Fibroblast of lung (primary cell): ENCODE results near the gene OR10G8.

Experiments used
- CTCF ChIP-seq, 2 donors: IDR thresholded peaks in 1 of 2; conservative IDR thresholded peaks in 1 of 2; 1 replicate in 1 of 2; 2 replicates in 1 of 2; pipeline ENCODE4 v1.5.1; 2011 to 2012; ENCODE audit warnings: low read length in 2 of 2, control low read depth in 1 of 2, inconsistent platforms in 1 of 2, low read depth in 1 of 2, mild to moderate bottlenecking in 1 of 2
- EZH2 ChIP-seq: IDR thresholded peaks from 2 replicates; pipeline ENCODE4 v1.5.1; 2012; ENCODE audit warnings: low read length, control low read depth, mild to moderate bottlenecking; ENCODE audit errors: missing control alignments

DNA sequence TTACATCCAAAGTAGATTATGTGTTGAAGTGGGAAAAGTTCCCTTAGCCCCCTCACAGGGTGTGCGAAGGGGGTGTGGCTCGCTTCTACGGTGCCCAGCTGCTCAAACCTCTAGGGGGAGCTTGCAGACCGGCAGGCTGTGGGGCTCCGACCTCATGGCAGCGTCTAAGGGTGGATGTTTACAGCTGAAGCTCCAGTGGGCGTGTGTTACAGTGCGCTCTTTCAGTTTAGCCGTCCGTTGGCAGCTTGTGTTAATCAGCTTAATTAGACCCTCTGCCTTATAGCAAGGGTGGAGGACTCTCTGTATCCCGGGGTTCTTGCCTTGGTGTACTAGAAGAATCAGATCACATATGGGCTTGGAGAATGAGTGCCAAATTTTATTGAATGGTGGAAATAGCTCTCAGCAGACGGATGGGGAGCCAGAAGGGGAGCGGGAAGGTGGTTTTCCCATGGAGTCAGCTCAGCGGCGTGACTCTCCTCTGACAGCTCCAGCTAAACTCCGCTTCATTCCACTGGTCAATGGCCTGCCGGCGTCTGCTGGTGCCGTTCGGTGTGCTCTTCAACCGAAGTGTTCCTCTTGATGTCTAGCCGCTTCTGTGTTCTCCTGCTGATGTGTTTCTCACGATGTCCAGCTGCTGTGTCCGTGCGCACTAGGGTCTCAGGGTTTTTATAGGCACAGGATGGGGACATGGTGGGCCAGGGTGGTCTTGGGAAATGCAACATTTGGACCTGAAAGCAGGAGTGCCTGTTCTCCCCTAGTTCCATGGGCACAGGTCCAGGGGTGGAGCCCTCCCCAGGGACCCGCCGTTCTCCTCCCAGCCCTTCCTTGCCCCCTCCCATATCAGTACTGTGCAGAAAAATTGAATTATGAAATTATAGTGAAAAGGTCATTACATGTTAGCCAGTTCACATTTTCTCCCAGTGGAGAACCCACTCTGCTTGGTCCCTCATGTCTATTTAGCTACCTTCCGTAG lies 43.1 kb downstream of the OR10G8 start:
- peak; percentile 80 to 92 for TF ChIP-seq CTCF (conservative IDR thresholded peaks at IDR 0.05 in 1 of 2, IDR thresholded peaks at IDR 0.05 in 1 of 2; ENCODE audit: low read depth in 1 of 2, low read length in 2 of 2)
- TF ChIP-seq EZH2, result no peak
